ENCODE data around the gene OSBP2. TPM values are rescaled to one million over a fixed set of nuclear protein-coding genes. Genes with fewer than 3 reads are reported as not detected.

The OSBP2 gene
- total RNA-seq, 4 donors from 2014 or later = 0.60 to 7.5 (median 4.3) TPM

DNA sequence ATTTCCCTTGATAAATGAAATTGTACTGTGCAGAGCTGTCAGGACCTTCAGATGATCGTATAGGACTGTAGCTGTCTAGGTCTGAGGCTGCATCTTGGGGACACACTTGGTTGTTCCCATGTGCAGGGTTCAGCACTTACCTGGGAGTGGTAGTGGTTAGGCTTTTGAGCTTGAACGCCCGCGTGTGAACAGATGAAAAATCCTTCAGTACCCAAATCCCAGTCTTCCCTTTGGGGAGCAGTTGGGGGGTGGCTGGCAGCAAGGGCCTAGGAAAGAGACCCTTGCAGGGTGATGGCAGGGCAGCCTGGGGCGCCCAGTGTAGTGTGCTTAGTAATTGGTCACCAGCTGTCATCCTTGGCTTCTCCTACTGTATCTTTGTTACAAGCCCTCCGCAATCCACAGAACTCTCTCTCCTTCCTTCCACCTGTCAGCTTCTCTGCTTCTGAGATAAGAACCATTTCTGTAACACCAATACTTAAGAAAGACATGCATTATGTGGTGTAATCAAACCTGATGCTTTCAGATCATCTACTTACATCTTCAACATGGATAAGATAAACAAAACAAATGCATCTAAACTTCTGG lies 209.3 kb downstream of the OSBP2 start:
- no peaks in the 10 kb centered on the region for H3K36me3 ChIP-seq
- H3K27me3 ChIP-seq = no peaks in the 10 kb centered on the region
- no peaks in the 10 kb centered on the region for H3K4me1 ChIP-seq
- peaks cover 3 to 7% of the 10 kb centered on the region in 2 donors for H3K9me3 ChIP-seq
- in situ Hi-C loops (cut with MboI; ENCODE audit: low pct_ligation_motif_present in 1 of 4, low pct_unique_long_range_greater_than_20kb in 1 of 4, low sequenced_read_pairs in 3 of 4) (loop anchor here in 1 of 4 donors (25.0 kb wide), 1 partner anchor 267 kb away; the partner anchor contains the start of gene SLC35E4), intact Hi-C loops (cut with DNase I; ENCODE audit: low total_unique reads) (loop anchor here (10.0 kb wide), 2 partner anchors 139 to 279 kb away; no protein-coding TSS in a partner anchor)
- TF ChIP-seq POLR2AphosphoS5 (IDR thresholded peaks at IDR 0.05) = no peak
- whole genome bisulfite sequencing, 2 donors (ENCODE audit: low coverage in 1 of 2) = 100% methylated on average over 6 of the region's 6 CpGs; no CpG with 5 or more reads in 1 of the 2 donors
- H3K27ac ChIP-seq = no peak overlapping the region
- no peak for DNase-seq
- H3K4me3 ChIP-seq = no peak overlapping the region

GRCh38 chr22:30905696-30906341 lies 211.1 kb downstream of the OSBP2 start:
- intact Hi-C loops (cut with DNase I; ENCODE audit: low total_unique reads) = loop anchor here (10.0 kb wide), 2 partner anchors 141 to 281 kb away; no protein-coding TSS in a partner anchor
- H3K4me3 ChIP-seq = no peak overlapping the region
- no peaks in the 10 kb centered on the region for H3K4me1 ChIP-seq
- WGBS, 2 donors (ENCODE audit: low coverage in 1 of 2) = 97% methylated on average over 48 of the region's 49 CpGs; no CpG with 5 or more reads in 1 of the 2 donors
- H3K9me3 ChIP-seq = no peaks in the 10 kb centered on the region
- no peak for DNase-seq
- H3K36me3 ChIP-seq = no peaks in the 10 kb centered on the region
- in situ Hi-C loops (cut with MboI; ENCODE audit: low pct_ligation_motif_present in 1 of 4, low pct_unique_long_range_greater_than_20kb in 1 of 4, low sequenced_read_pairs in 3 of 4) = loop anchor here in 1 of 4 donors (25.0 kb wide), 1 partner anchor 269 kb away; the partner anchor contains the start of gene SLC35E4
- TF ChIP-seq CTCF (IDR thresholded peaks at IDR 0.05) (no peak), POLR2A (IDR thresholded peaks at IDR 0.05) (no peak), EP300 (IDR thresholded peaks at IDR 0.05; ENCODE audit: low read depth) (no peak)
- no peaks in the 10 kb centered on the region for H3K27me3 ChIP-seq
- no peak overlapping the region for H3K27ac ChIP-seq

DNA sequence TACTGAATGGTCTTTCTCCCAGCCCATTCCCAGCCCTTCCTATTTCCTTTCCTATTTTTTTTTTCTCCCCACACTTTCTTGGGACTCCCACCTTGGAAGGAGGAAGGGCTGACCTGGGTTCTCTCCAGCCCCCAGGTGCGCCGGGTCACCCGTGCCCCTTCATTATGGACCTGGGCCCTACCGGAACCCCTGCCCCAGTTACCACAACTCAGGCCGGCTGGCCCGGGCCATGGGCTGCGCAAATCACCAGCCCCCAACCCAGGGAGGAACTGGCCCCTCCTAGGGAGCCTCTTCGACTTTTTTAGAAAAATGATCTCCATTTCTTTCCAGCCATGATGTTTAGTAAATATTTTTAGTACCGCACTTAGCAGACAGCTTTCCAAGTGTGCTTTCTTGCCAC lies 211.7 kb downstream of the OSBP2 start:
- H3K9me3 ChIP-seq = no peaks in the 10 kb centered on the region
- in situ Hi-C loops (cut with MboI; ENCODE audit: low pct_ligation_motif_present in 1 of 4, low pct_unique_long_range_greater_than_20kb in 1 of 4, low sequenced_read_pairs in 3 of 4) = loop anchor here in 1 of 4 donors (25.0 kb wide), 1 partner anchor 269 kb away; the partner anchor contains the start of gene SLC35E4
- H3K4me3 ChIP-seq = no peak overlapping the region
- H3K27me3 ChIP-seq = no peaks in the 10 kb centered on the region
- no peak for DNase-seq
- intact Hi-C loops (cut with DNase I; ENCODE audit: low total_unique reads) = loop anchor here (10.0 kb wide), 2 partner anchors 142 to 282 kb away; no protein-coding TSS in a partner anchor
- 96% methylated on average over 9 of the region's 9 CpGs; no CpG with 5 or more reads in 1 of the 2 donors for WGBS, 2 donors (ENCODE audit: low coverage in 1 of 2)
- H3K4me1 ChIP-seq = no peaks in the 10 kb centered on the region
- H3K27ac ChIP-seq = no peak overlapping the region
- no peaks in the 10 kb centered on the region for H3K36me3 ChIP-seq
- TF ChIP-seq POLR2AphosphoS5 (IDR thresholded peaks at IDR 0.05) = no peak
- no peak for TF ChIP-seq EP300 (IDR thresholded peaks at IDR 0.05; ENCODE audit: low read depth)

DNA sequence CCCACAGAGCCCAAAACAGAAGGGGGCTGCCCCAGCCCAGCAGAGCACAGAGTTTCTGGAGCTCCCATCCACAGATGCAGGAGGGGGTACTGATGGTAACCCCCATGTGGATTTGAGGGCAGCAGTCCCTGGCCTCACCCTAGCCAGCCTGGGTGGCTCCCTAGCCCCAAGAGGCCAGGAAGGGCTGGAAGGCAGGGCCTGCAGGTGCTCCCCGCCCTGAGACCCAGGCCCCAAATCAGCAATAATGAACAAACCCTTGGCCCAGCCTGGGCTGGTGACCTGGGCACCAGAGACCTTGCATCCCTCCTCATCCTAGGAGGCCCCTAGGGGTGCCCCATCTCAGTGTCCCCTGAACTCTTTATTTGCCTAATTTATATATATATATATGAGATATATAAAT lies 212.3 kb downstream of the OSBP2 start:
- TF ChIP-seq CTCF (IDR thresholded peaks at IDR 0.05) (no peak), POLR2A (IDR thresholded peaks at IDR 0.05) (no peak), EP300 (IDR thresholded peaks at IDR 0.05; ENCODE audit: low read depth) (no peak), POLR2AphosphoS5 (IDR thresholded peaks at IDR 0.05) (no peak)
- 90% methylated on average over 1 of the region's 1 CpG; no CpG with 5 or more reads in 1 of the 2 donors for WGBS, 2 donors (ENCODE audit: low coverage in 1 of 2)
- intact Hi-C loops (cut with DNase I; ENCODE audit: low total_unique reads) = loop anchor here (10.0 kb wide), 2 partner anchors 142 to 282 kb away; no protein-coding TSS in a partner anchor

GRCh38 chr22:30908051-30908461 lies 213.4 kb downstream of the OSBP2 start:
- intact Hi-C loops (cut with DNase I; ENCODE audit: low total_unique reads) (loop anchor here (10.0 kb wide), 2 partner anchors 143 to 283 kb away; no protein-coding TSS in a partner anchor), in situ Hi-C loops (cut with MboI; ENCODE audit: low pct_ligation_motif_present in 1 of 4, low pct_unique_long_range_greater_than_20kb in 1 of 4, low sequenced_read_pairs in 3 of 4) (loop anchor here in 1 of 4 donors (25.0 kb wide), 1 partner anchor 271 kb away; the partner anchor contains the start of gene SLC35E4)
- Histone ChIP-seq H3K27ac (no peak overlapping the region), H3K27me3 (no peaks in the 10 kb centered on the region), H3K4me1 (no peaks in the 10 kb centered on the region), H3K9me3 (no peaks in the 10 kb centered on the region), H3K36me3 (no peaks in the 10 kb centered on the region), H3K4me3 (no peak overlapping the region)
- DNase-seq = no peak
- TF ChIP-seq POLR2A (IDR thresholded peaks at IDR 0.05) = no peak
- no peak for TF ChIP-seq CTCF (IDR thresholded peaks at IDR 0.05)
- TF ChIP-seq POLR2AphosphoS5 (IDR thresholded peaks at IDR 0.05) = no peak
- 88 to 100% methylated on average over 2 to 6 of the region's 6 CpGs for WGBS, 2 donors (ENCODE audit: low coverage in 1 of 2)

More for the DNA sequence above, 212.3 kb downstream of the OSBP2 start:
- Histone ChIP-seq H3K27ac (no peak overlapping the region), H3K4me3 (no peak overlapping the region), H3K27me3 (no peaks in the 10 kb centered on the region), H3K9me3 (no peaks in the 10 kb centered on the region), H3K4me1 (no peaks in the 10 kb centered on the region), H3K36me3 (no peaks in the 10 kb centered on the region)
- in situ Hi-C loops (cut with MboI; ENCODE audit: low pct_ligation_motif_present in 1 of 4, low pct_unique_long_range_greater_than_20kb in 1 of 4, low sequenced_read_pairs in 3 of 4) = loop anchor here in 1 of 4 donors (25.0 kb wide), 1 partner anchor 270 kb away; the partner anchor contains the start of gene SLC35E4
- no peak for DNase-seq
